ENCODE data around the gene EPB41. TPM values are rescaled to one million over a fixed set of nuclear protein-coding genes. Genes with fewer than 3 reads are reported as not detected.

The EPB41 gene
- total RNA-seq, 1 experiment from 2014 or later: 41.7 TPM

DNA sequence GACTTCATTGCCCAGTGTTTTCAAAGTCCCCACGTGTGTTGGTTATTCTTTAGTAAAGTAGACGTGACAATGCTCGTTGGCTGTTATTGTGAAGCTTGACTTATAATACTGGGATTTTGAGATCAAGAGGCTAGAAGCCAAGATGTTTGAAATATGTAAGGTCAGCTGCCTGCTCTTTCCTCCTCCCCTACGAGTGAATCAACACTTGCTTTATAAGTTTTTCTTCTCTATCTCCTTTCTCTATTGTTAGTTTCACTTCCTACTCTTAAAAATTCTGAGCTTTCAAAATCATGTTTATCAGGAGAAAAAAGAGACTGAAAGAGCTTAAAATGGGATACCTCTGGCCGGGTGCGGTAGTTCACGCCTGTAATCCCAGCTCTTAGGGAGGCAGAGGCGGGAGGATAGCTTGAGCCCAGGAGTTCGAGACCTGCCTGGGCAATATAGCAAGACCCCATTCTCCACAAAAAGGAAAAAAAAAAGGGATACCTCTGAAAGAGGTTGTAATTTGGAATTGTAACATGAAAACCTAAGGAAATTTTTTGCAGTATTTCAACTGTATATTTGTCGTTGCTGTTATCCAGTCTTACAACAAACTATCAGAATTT is 72.0 kb downstream of the EPB41 start:
- RAD21 ChIA-PET (ENCODE audit: low non-redundant PET in 1 of 2, low total read pairs in 2 of 2, uncharacterized antibody in 2 of 2, unreplicated experiment in 2 of 2): no interaction called here
- intact Hi-C loops (cut with micrococcal nuclease): no loop called here
- Histone ChIP-seq H3K9me3 (ENCODE audit: control insufficient read depth in 1 of 2, insufficient read depth in 1 of 2, low read depth in 1 of 2, low read length in 2 of 2) (no peaks in the 10 kb centered on the region), H3K79me2 (ENCODE audit: insufficient read depth, low read length) (no peaks in the 10 kb centered on the region), H3K4me1 (ENCODE audit: control insufficient read depth in 1 of 2, insufficient read depth in 2 of 2, low read length in 2 of 2) (peaks cover 0 to 7% of the 10 kb centered on the region in 2 experiments; a peak in 1 of 4 replicates), H3K36me3 (ENCODE audit: control insufficient read depth in 1 of 2, insufficient read depth in 2 of 2, low read length in 2 of 2) (no peaks in the 10 kb centered on the region), H3K4me2 (ENCODE audit: low read length) (no peak overlapping the region), H3K4me3 (replicated peaks in 1 of 2; ENCODE audit: low read depth in 1 of 2, low read length in 2 of 2) (no peak overlapping the region), H4K20me1 (ENCODE audit: insufficient read depth) (no peaks in the 10 kb centered on the region), H3K27ac (ENCODE audit: low read depth, low read length) (no peak overlapping the region), H3K9ac (ENCODE audit: low read length) (no peak overlapping the region), H3K27me3 (ENCODE audit: insufficient read depth, low read length) (no peaks in the 10 kb centered on the region), H3K9me2 (ENCODE audit: insufficient read depth) (no peaks in the 10 kb centered on the region), H2AFZ (ENCODE audit: low read depth, low read length, poor library complexity, severe bottlenecking) (no peak overlapping the region)
- ATAC-seq (no peak), DNase-seq (ENCODE audit: low read depth, low spot score) (no peak)
- TF ChIP-seq EGR1 (IDR thresholded peaks at IDR 0.05; ENCODE audit: low read depth) (no peak), FOSL1 (IDR thresholded peaks at IDR 0.05; ENCODE audit: low read depth) (no peak)
- BruUV-seq (replicated peaks): no TSS peak
- CTCF ChIA-PET: no interaction called here
- POLR2A ChIA-PET: no interaction called here

DNA sequence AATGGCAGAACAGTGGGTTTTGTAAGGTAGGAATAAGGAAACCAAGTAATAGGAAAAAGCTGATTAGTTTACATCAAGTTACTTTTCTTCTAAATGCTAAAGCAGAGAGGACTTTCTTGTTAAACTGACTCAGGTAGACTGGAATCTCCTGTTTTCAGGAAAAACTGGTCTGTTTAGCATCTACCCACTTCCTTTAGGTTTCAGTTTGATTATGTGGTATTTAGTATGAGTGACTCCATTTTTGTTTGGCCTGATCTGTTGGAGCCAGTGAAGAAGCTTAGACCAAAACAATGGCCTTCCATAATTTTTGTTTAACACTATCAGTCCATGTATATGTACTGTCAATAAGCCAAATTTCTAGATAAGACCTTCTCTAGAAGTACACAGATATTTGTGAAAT is 88.4 kb downstream of the EPB41 start:
- TF ChIP-seq POLR2AphosphoS5 (IDR thresholded peaks at IDR 0.05; ENCODE audit: low read depth, low read length) (no peak), EGR1 (IDR thresholded peaks at IDR 0.05; ENCODE audit: low read depth) (no peak), SP1 (IDR thresholded peaks at IDR 0.05; ENCODE audit: low read depth) (no peak), TCF7L2 (IDR thresholded peaks at IDR 0.05; ENCODE audit: borderline replicate concordance, extremely low read depth, insufficient read depth, insufficient read length) (no peak), RAD21 (IDR thresholded peaks at IDR 0.05; ENCODE audit: low read depth) (no peak), SIN3A (IDR thresholded peaks at IDR 0.05; ENCODE audit: low read depth) (no peak), ZNF274 (IDR thresholded peaks at IDR 0.05; ENCODE audit: low read depth, low read length) (no peak), CEBPB (IDR thresholded peaks at IDR 0.05; ENCODE audit: low read depth) (no peak), FOSL1 (IDR thresholded peaks at IDR 0.05; ENCODE audit: low read depth) (no peak), EZH2phosphoT487 (IDR thresholded peaks at IDR 0.05; ENCODE audit: borderline replicate concordance) (no peak), ZFX (IDR thresholded peaks at IDR 0.05) (no peak)
- TF ChIP-seq, protein P1, sequence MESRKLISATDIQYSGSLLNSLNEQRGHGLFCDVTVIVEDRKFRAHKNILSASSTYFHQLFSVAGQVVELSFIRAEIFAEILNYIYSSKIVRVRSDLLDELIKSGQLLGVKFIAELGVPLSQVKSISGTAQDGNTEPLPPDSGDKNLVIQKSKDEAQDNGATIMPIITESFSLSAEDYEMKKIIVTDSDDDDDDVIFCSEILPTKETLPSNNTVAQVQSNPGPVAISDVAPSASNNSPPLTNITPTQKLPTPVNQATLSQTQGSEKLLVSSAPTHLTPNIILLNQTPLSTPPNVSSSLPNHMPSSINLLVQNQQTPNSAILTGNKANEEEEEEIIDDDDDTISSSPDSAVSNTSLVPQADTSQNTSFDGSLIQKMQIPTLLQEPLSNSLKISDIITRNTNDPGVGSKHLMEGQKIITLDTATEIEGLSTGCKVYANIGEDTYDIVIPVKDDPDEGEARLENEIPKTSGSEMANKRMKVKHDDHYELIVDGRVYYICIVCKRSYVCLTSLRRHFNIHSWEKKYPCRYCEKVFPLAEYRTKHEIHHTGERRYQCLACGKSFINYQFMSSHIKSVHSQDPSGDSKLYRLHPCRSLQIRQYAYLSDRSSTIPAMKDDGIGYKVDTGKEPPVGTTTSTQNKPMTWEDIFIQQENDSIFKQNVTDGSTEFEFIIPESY (IDR thresholded peaks at IDR 0.05; ENCODE audit: extremely low read depth, insufficient replicate concordance, low read length): no peak
- TF ChIP-seq, protein P2, sequence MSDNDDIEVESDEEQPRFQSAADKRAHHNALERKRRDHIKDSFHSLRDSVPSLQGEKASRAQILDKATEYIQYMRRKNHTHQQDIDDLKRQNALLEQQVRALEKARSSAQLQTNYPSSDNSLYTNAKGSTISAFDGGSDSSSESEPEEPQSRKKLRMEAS (IDR thresholded peaks at IDR 0.05): no peak
- TF ChIP-seq, protein P3, sequence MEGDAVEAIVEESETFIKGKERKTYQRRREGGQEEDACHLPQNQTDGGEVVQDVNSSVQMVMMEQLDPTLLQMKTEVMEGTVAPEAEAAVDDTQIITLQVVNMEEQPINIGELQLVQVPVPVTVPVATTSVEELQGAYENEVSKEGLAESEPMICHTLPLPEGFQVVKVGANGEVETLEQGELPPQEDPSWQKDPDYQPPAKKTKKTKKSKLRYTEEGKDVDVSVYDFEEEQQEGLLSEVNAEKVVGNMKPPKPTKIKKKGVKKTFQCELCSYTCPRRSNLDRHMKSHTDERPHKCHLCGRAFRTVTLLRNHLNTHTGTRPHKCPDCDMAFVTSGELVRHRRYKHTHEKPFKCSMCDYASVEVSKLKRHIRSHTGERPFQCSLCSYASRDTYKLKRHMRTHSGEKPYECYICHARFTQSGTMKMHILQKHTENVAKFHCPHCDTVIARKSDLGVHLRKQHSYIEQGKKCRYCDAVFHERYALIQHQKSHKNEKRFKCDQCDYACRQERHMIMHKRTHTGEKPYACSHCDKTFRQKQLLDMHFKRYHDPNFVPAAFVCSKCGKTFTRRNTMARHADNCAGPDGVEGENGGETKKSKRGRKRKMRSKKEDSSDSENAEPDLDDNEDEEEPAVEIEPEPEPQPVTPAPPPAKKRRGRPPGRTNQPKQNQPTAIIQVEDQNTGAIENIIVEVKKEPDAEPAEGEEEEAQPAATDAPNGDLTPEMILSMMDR (IDR thresholded peaks at IDR 0.05 in 2 of 3, conservative IDR thresholded peaks at IDR 0.05 in 1 of 3; ENCODE audit: borderline replicate concordance in 1 of 3, insufficient read depth in 1 of 3, low read depth in 2 of 3, low read length in 2 of 3): no peak
- no peaks in the 10 kb centered on the region for H3K9me3 ChIP-seq (ENCODE audit: control insufficient read depth in 1 of 2, insufficient read depth in 1 of 2, low read depth in 1 of 2, low read length in 2 of 2)
- no peak overlapping the region for H3K4me3 ChIP-seq (replicated peaks in 1 of 2; ENCODE audit: low read depth in 1 of 2, low read length in 2 of 2)
- no peaks in the 10 kb centered on the region for H3K36me3 ChIP-seq (ENCODE audit: control insufficient read depth in 1 of 2, insufficient read depth in 2 of 2, low read length in 2 of 2)
- H3K4me2 ChIP-seq (ENCODE audit: low read length): no peak overlapping the region
- H3K79me2 ChIP-seq (ENCODE audit: insufficient read depth, low read length): no peaks in the 10 kb centered on the region
- no peaks in the 10 kb centered on the region for H3K27me3 ChIP-seq (ENCODE audit: insufficient read depth, low read length)
- H3K27ac ChIP-seq (ENCODE audit: low read depth, low read length): no peak overlapping the region
- CTCF ChIA-PET: no interaction called here
- H3K9ac ChIP-seq (ENCODE audit: low read length): no peak overlapping the region
- H3K4me1 ChIP-seq (ENCODE audit: control insufficient read depth in 1 of 2, insufficient read depth in 2 of 2, low read length in 2 of 2): peaks cover 0 to 7% of the 10 kb centered on the region in 2 experiments; a peak in 1 of 4 replicates
- H2AFZ ChIP-seq (ENCODE audit: low read depth, low read length, poor library complexity, severe bottlenecking): no peak overlapping the region
- no peaks in the 10 kb centered on the region for H4K20me1 ChIP-seq (ENCODE audit: insufficient read depth)
- no TSS peak for BruUV-seq (replicated peaks)
- RAD21 ChIA-PET (ENCODE audit: low non-redundant PET in 1 of 2, low total read pairs in 2 of 2, uncharacterized antibody in 2 of 2, unreplicated experiment in 2 of 2): no interaction called here
- intact Hi-C loops (cut with micrococcal nuclease): no loop called here
- H3K9me2 ChIP-seq (ENCODE audit: insufficient read depth): no peaks in the 10 kb centered on the region
- ATAC-seq (no peak), DNase-seq (ENCODE audit: low read depth, low spot score) (no peak)
- POLR2A ChIA-PET: no interaction called here
